GM21367 (cell line): Measurements from ENCODE around the gene PFN1.

Experiments
- ATAC-seq: cut with Tn5 transposase; IDR thresholded peaks from one replicate; pipeline ENCODE4 v1.9.1; 2021; ENCODE audit not compliant: unreplicated experiment

PFN1 gene

DNA sequence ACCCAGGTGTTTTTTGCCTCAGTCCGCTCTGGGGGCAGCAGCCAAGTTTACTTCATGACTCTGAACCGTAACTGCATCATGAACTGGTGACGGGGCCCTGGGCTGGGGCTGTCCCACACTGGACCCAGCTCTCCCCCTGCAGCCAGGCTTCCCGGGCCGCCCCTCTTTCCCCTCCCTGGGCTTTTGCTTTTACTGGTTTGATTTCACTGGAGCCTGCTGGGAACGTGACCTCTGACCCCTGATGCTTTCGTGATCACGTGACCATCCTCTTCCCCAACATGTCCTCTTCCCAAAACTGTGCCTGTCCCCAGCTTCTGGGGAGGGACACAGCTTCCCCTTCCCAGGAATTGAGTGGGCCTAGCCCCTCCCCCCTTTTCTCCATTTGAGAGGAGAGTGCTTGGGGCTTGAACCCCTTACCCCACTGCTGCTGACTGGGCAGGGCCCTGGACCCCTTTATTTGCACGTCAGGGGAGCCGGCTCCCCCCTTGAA lies 51.1 kb downstream of the PFN1 start:
- ATAC-seq, result no peak

GRCh38 chr17:4896332-4897197 lies 51.8 kb downstream of the PFN1 start:
- no peak for ATAC-seq

DNA sequence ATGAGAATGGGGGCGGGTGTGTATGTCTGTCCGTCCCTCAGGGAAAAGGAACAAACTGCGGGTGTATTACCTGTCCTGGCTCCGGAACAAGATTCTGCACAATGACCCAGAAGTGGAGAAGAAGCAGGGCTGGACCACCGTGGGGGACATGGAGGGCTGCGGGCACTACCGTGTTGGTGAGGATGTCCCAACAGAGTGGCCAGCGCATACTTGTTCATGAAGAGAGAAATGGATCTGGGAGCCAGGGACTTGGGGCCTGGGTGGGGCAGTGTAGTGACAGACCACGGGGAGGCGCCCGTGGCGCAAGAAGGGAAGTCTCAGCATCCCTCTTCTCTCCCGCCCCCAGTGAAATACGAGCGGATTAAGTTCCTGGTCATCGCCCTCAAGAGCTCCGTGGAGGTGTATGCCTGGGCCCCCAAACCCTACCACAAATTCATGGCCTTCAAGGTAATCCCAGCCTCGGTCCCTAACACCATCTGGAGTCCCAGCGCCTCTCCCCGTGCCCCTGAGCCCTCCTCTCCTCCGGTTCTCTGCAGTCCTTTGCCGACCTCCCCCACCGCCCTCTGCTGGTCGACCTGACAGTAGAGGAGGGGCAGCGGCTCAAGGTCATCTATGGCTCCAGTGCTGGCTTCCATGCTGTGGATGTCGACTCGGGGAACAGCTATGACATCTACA lies 52.5 kb downstream of the PFN1 start:
- ATAC-seq, result no peak
